Thyroid gland (tissue), 4 donors: Measurements from ENCODE around the gene RIMBP2. TPM values are rescaled to one million over a fixed set of nuclear protein-coding genes. Genes with fewer than 3 reads are reported as not detected.

Experiments used
- DNase-seq, 2 donors: peaks; one replicate each; pipeline ENCODE4 v3.0.0-alpha.2; 2019
- H3K27ac ChIP-seq, 3 donors: fragments of 200-600 bp; sonication (generic); 1 replicate in 2 of 3; 2 replicates in 1 of 3; pipeline ENCODE4 v1.5.1; 2016 to 2019; ENCODE audit warnings: mild to moderate bottlenecking in 1 of 3, moderate library complexity in 1 of 3
- H3K27me3 ChIP-seq: fragments of 200-600 bp; sonication (generic); one replicate; pipeline ENCODE4 v1.5.1; 2019
- H3K36me3 ChIP-seq, 2 donors: fragments of 200-600 bp; sonication (generic); one replicate each; pipeline ENCODE4 v1.5.1; 2016 to 2019
- H3K4me1 ChIP-seq, 2 donors: fragments of 200-600 bp; sonication (generic); one replicate each; pipeline ENCODE4 v1.5.1; 2017 to 2019
- H3K4me3 ChIP-seq, 3 donors: fragments of 200-600 bp; sonication (generic); replicated peaks in 1 of 3; 1 replicate in 2 of 3; 2 replicates in 1 of 3; pipeline ENCODE4 v1.5.1; 2016; ENCODE audit warnings: mild to moderate bottlenecking in 1 of 3
- H3K9me3 ChIP-seq: fragments of 200-600 bp; sonication (generic); one replicate; pipeline ENCODE4 v1.5.1; 2017
- POLR2A ChIP-seq, 2 donors: fragments of 450-650 bp; IDR thresholded peaks; one replicate each; pipeline ENCODE4 v1.6.1; 2017; ENCODE audit warnings: antibody characterized with exemption in 2 of 2, mild to moderate bottlenecking in 2 of 2, moderate library complexity in 1 of 2
- WGBS, 2 donors: methylation state at CpG; one replicate each; pipeline ENCODE4 v1.1.5; 2017; 5-methylcytosine and 5-hydroxymethylcytosine counted together
- intact Hi-C: fragments of 100-400 bp; cut with DNase I; formaldehyde crosslinking; loops from one replicate; pipeline ENCODE4 v1.15.1; 2023
- total RNA-seq, 4 donors: library from RNA; depleted of rRNA; stranded (reverse); fragments of >200 nt; gene quantifications; one replicate each; pipeline ENCODE4 v1.2.3, GENCODE V29; 2016
- TF ChIP-seq, protein P1 (sequence below), 6 experiments: fragments of 200-600 bp in 3 of 6; fragments of 450-650 bp in 3 of 6; sonication (generic) in 3 of 6; IDR thresholded peaks; one replicate each; pipeline ENCODE4 v1.5.1; 2016 to 2019; ENCODE audit warnings: antibody characterized with exemption in 6 of 6, mild to moderate bottlenecking in 2 of 6, inconsistent platforms in 1 of 6, moderate library complexity in 1 of 6

Gene RIMBP2
- total RNA-seq, 4 donors from 2014 or later, result 0.11 to 2.2 (median 0.63) TPM

DNA sequence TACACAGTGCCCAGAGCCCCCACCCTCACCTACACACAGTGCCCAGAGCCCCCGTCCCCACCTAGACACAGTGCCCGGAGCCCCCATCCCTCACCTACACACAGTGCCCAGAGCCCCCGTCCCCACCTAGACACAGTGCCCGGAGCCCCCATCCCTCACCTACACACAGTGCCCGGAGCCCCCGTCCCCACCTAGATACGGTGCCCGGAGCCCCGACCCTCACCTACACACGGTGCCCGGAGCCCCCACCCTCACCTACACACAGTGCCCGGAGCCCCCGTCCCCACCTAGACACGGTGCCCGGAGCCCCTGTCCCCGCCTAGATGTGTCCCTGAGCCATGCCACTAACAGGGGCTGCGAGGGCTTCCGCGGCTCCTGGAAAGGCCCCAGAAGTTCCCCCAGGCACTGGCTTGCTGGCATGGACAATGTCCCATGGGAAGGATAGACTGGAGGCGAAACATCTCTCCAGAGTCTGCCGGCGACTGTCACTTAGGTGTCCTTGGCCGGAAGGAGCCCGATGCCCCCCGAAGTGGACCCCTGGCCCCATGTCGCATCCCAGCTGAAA lies 232.4 kb downstream of the RIMBP2 start:
- TF ChIP-seq POLR2A (IDR thresholded peaks at IDR 0.05), result no peak
- TF ChIP-seq, protein P1, sequence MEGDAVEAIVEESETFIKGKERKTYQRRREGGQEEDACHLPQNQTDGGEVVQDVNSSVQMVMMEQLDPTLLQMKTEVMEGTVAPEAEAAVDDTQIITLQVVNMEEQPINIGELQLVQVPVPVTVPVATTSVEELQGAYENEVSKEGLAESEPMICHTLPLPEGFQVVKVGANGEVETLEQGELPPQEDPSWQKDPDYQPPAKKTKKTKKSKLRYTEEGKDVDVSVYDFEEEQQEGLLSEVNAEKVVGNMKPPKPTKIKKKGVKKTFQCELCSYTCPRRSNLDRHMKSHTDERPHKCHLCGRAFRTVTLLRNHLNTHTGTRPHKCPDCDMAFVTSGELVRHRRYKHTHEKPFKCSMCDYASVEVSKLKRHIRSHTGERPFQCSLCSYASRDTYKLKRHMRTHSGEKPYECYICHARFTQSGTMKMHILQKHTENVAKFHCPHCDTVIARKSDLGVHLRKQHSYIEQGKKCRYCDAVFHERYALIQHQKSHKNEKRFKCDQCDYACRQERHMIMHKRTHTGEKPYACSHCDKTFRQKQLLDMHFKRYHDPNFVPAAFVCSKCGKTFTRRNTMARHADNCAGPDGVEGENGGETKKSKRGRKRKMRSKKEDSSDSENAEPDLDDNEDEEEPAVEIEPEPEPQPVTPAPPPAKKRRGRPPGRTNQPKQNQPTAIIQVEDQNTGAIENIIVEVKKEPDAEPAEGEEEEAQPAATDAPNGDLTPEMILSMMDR (IDR thresholded peaks at IDR 0.05), result no peak
- Histone ChIP-seq H3K27me3 (no peaks in the 10 kb centered on the region), H3K36me3 (no peaks in the 10 kb centered on the region), H3K27ac (no peak overlapping the region), H3K9me3 (no peaks in the 10 kb centered on the region), H3K4me1 (no peaks in the 10 kb centered on the region), H3K4me3 (no peak overlapping the region)
- intact Hi-C loops, result no loop called here
- WGBS, 2 donors, result 80 to 89% methylated on average over 3 to 8 of the region's 26 CpGs
- no peak for DNase-seq

- Histone ChIP-seq H3K9me3 (no peaks in the 10 kb centered on the region), H3K36me3 (no peaks in the 10 kb centered on the region), H3K4me1 (no peaks in the 10 kb centered on the region), H3K27ac (no peak overlapping the region), H3K27me3 (no peaks in the 10 kb centered on the region), H3K4me3 (no peak overlapping the region)
- TF ChIP-seq, protein P1 (IDR thresholded peaks at IDR 0.05), result no peak
- no peak for TF ChIP-seq POLR2A (IDR thresholded peaks at IDR 0.05)
- WGBS, 2 donors, result 23 to 24% methylated on average over 3 of the region's 3 CpGs
- DNase-seq, result no peak
- intact Hi-C loops, result no loop called here
Observed at GRCh38 chr12:130482448-130482847, 233.7 kb downstream of the RIMBP2 start.

DNA sequence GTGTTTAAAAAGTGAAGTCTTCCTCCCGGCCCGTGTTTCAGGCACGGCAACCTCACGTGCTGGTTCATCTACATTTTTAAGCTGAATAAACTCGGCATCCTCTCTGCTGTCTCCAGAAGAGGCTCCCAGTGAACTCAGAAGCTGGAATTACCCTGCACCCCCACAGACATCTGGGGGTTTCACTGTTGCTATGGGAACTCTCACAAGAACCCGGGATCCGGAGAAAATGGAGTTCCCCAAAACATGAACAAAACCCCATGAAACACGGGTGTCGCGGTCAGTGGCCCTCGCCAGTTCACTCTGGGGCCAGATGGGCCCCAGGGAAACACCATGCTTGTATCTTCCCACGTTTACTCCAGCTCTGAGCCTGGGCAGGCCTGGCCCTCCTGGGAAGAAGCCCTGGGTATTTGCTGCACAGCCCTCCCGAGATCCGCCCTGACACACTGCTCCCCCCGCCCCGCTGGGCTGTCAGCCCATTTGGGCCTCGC lies 234.7 kb downstream of the RIMBP2 start:
- Histone ChIP-seq H3K4me1 (no peaks in the 10 kb centered on the region), H3K36me3 (no peaks in the 10 kb centered on the region), H3K9me3 (no peaks in the 10 kb centered on the region), H3K27me3 (no peaks in the 10 kb centered on the region), H3K4me3 (no peak overlapping the region), H3K27ac (no peak overlapping the region)
- no peak for TF ChIP-seq POLR2A (IDR thresholded peaks at IDR 0.05)
- TF ChIP-seq, protein P1 (IDR thresholded peaks at IDR 0.05), result no peak
- intact Hi-C loops, result no loop called here
- 66 to 72% methylated on average over 15 to 17 of the region's 17 CpGs for WGBS, 2 donors
- DNase-seq, result no peak

- intact Hi-C loops, result no loop called here
- Histone ChIP-seq H3K36me3 (no peaks in the 10 kb centered on the region), H3K27ac (no peak overlapping the region), H3K4me1 (no peaks in the 10 kb centered on the region), H3K9me3 (no peaks in the 10 kb centered on the region), H3K4me3 (no peak overlapping the region), H3K27me3 (no peaks in the 10 kb centered on the region)
- DNase-seq, result no peak
- TF ChIP-seq POLR2A (IDR thresholded peaks at IDR 0.05), result no peak
- TF ChIP-seq, protein P1 (IDR thresholded peaks at IDR 0.05), result no peak
- WGBS, 2 donors, result 69 to 81% methylated on average over 11 to 14 of the region's 14 CpGs
Observed at GRCh38 chr12:130480887-130481286, 235.2 kb downstream of the RIMBP2 start.

GRCh38 chr12:130480231-130480630 lies 235.9 kb downstream of the RIMBP2 start:
- Histone ChIP-seq H3K27ac (no peak overlapping the region), H3K36me3 (no peaks in the 10 kb centered on the region), H3K9me3 (no peaks in the 10 kb centered on the region), H3K4me1 (no peaks in the 10 kb centered on the region), H3K4me3 (no peak overlapping the region), H3K27me3 (no peaks in the 10 kb centered on the region)
- intact Hi-C loops, result no loop called here
- no peak for DNase-seq
- WGBS, 2 donors, result 92 to 96% methylated on average over 9 of the region's 9 CpGs
- no peak for TF ChIP-seq POLR2A (IDR thresholded peaks at IDR 0.05)
- TF ChIP-seq, protein P1 (IDR thresholded peaks at IDR 0.05), result no peak
